PC-3 (cell line): ENCODE measurements around the gene TFE3.

ENCODE experiments used
- EZH2 ChIP-seq: fragments of 300-600 bp; sonication (generic); IDR thresholded peaks from one replicate; pipeline ENCODE4 v1.6.1; 2017; ENCODE audit warnings: antibody characterized with exemption, mild to moderate bottlenecking, low read length; ENCODE audit not compliant: unreplicated experiment
- TF ChIP-seq, protein P1 (sequence below): fragments of 300-600 bp; sonication (generic); conservative IDR thresholded peaks from 2 replicates; pipeline ENCODE4 v1.5.1; 2017; ENCODE audit warnings: antibody characterized with exemption, low read depth, mild to moderate bottlenecking, low read length

DNA sequence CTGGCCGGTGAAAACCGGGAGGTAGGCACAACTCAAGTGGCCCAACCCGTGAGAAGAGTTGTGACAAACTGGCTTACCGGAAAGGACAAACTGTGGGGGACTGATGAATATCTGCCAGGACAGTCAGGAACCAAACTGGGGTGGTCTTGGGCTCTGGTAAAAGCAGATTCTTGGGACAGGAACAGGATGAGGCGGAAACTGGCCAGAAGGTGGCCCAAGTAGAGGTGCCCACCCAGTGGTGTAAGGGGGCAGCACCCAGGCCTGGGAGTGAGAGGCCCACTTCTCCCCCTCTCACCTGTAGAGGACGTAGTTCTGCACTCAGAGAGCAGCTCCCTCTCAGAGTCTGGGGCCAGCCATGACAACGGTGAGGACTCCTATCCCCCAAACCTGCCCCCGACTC, 21.6 kb upstream of the TFE3 start:
- no peak for TF ChIP-seq EZH2
- TF ChIP-seq, protein P1, sequence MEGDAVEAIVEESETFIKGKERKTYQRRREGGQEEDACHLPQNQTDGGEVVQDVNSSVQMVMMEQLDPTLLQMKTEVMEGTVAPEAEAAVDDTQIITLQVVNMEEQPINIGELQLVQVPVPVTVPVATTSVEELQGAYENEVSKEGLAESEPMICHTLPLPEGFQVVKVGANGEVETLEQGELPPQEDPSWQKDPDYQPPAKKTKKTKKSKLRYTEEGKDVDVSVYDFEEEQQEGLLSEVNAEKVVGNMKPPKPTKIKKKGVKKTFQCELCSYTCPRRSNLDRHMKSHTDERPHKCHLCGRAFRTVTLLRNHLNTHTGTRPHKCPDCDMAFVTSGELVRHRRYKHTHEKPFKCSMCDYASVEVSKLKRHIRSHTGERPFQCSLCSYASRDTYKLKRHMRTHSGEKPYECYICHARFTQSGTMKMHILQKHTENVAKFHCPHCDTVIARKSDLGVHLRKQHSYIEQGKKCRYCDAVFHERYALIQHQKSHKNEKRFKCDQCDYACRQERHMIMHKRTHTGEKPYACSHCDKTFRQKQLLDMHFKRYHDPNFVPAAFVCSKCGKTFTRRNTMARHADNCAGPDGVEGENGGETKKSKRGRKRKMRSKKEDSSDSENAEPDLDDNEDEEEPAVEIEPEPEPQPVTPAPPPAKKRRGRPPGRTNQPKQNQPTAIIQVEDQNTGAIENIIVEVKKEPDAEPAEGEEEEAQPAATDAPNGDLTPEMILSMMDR: no peak
